HK-2 (cell line): ENCODE measurements around the gene FBXL14.

Experiments
- DNase-seq: peaks from one replicate; pipeline ENCODE4 v3.0.0-alpha.2; 2018; ENCODE audit not compliant: unreplicated experiment

FBXL14 gene

GRCh38 chr12:1594261-1595025, at the start of gene FBXL14:
Gene FBXL14 (minus strand): TSS chr12:1594581. CDS start chr12:1594066, 515 bp downstream.
- peak; percentile 84 for DNase-seq

GRCh38 chr12:1643905-1644533, 49.6 kb upstream of the FBXL14 start:
- no peak for DNase-seq

- DNase-seq: no peak
These were observed 48.7 kb upstream of the FBXL14 start for GRCh38 chr12:1643043-1643442.

- no peak for DNase-seq
These were observed 48.1 kb upstream of the FBXL14 start for GRCh38 chr12:1642513-1642912.

- no peak for DNase-seq
These were observed 46.2 kb upstream of the FBXL14 start for GRCh38 chr12:1640328-1641234.

- DNase-seq: no peak
These were observed 45.2 kb upstream of the FBXL14 start for GRCh38 chr12:1639538-1639937.

GRCh38 chr12:1638203-1638602, 43.8 kb upstream of the FBXL14 start:
- DNase-seq: no peak

- no peak for DNase-seq
These were observed 41.1 kb upstream of the FBXL14 start for GRCh38 chr12:1635301-1636095.

- peak; percentile 58 for DNase-seq
These were observed 40.3 kb upstream of the FBXL14 start for GRCh38 chr12:1634590-1635191.

GRCh38 chr12:1634149-1634548, 39.8 kb upstream of the FBXL14 start:
- DNase-seq: no peak

GRCh38 chr12:1633459-1633858, 39.1 kb upstream of the FBXL14 start:
- no peak for DNase-seq

- DNase-seq: no peak
These were observed 38.3 kb upstream of the FBXL14 start for GRCh38 chr12:1632702-1633101.

- DNase-seq: no peak
These were observed 36.6 kb upstream of the FBXL14 start for GRCh38 chr12:1630827-1631591.

GRCh38 chr12:1630133-1630826, 35.9 kb upstream of the FBXL14 start:
- DNase-seq: no peak

GRCh38 chr12:1629338-1630132, 35.2 kb upstream of the FBXL14 start:
- DNase-seq: no peak

- no peak for DNase-seq
These were observed 34.4 kb upstream of the FBXL14 start, which contains the start of gene WNT5B for GRCh38 chr12:1628666-1629337. Gene WNT5B (plus strand): TSS chr12:1629231. CDS start chr12:1631355, 2,124 bp downstream.

GRCh38 chr12:1622406-1622805, 28.0 kb upstream of the FBXL14 start:
- no peak for DNase-seq

GRCh38 chr12:1620092-1620491, 25.7 kb upstream of the FBXL14 start:
- DNase-seq: no peak
